Measurements from ENCODE around the gene TESK1.
A peak's percentile ranks its signal among the peaks of the same experiment; 100 is the strongest.
"Not testable (repeated sequence)": the region's sequence is repeated elsewhere in the genome, so short reads cannot be mapped to it uniquely, and the experiment has no call there.

The TESK1 gene

DNA sequence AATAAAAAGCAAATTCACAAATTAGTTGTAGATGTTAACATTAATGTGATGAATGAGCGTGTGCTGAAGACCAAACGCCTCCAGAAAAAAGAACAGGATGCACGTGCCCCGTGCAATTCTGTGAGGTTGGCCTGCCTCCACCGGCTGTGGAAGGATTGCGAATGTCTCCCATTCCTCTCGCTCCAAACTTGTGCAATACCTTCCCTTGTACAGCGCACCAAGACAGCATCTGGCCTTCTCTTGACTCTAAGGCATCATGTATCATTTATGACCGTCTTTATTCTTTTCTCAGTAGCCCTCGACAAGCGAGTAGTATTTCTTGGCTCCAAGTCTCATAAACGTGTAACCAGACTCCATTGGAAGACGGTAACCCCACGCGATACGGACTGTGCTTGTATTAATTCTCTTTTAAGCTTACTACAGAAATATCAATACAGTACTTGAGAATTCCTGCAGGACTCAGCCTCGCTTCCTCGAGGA lies 1.5 kb upstream of the TESK1 start:
- peak overlapping the region; percentile 94 for H3K4me3 Mint-ChIP-seq
- H3K27ac Mint-ChIP-seq, result peak overlapping the region; percentile 96
- no peaks in the 10 kb centered on the region for H3K27me3 Mint-ChIP-seq
- no peak for ATAC-seq
- peaks cover 11% of the 10 kb centered on the region for H3K36me3 Mint-ChIP-seq
- no peaks in the 10 kb centered on the region for H3K9me3 Mint-ChIP-seq
- H3K4me1 Mint-ChIP-seq, result peaks cover 48% of the 10 kb centered on the region

DNA sequence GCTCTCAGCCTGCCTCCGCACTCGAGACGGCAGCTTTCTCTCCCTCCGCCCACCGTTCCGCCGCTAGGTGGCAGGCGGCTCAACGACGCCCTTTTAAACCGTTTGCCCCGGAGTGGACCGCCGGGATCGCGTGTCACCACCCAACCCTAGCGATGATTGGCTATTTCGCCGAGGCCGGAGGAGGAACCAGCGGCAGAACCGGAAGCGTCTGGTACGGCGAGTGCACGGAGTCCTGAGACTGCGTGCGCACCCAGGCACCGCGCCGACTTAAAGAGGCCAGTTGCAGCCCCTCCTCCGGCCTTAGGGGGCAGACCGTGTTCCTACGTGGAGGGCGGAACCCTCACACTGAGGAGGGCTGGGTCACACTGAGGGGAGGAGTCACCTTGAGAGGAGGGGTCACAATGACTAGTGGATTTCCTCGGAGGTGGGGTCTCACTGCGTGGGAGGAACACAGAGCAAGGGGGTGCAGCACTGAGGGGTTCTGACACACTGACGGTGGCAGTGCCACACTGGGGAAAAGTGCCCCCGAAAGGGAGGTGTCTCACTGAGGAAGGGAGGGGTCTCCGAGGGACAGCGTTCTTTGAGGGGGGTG lies 980 bp upstream of the TESK1 start:
- Mint-ChIP-seq H3K9me3 (no peaks in the 10 kb centered on the region), H3K4me1 (peaks cover 48% of the 10 kb centered on the region), H3K27me3 (no peaks in the 10 kb centered on the region), H3K4me3 (peak overlapping the region; percentile 94), H3K36me3 (peaks cover 11% of the 10 kb centered on the region), H3K27ac (peak overlapping the region; percentile 96)
- peak; percentile 94 for ATAC-seq

DNA sequence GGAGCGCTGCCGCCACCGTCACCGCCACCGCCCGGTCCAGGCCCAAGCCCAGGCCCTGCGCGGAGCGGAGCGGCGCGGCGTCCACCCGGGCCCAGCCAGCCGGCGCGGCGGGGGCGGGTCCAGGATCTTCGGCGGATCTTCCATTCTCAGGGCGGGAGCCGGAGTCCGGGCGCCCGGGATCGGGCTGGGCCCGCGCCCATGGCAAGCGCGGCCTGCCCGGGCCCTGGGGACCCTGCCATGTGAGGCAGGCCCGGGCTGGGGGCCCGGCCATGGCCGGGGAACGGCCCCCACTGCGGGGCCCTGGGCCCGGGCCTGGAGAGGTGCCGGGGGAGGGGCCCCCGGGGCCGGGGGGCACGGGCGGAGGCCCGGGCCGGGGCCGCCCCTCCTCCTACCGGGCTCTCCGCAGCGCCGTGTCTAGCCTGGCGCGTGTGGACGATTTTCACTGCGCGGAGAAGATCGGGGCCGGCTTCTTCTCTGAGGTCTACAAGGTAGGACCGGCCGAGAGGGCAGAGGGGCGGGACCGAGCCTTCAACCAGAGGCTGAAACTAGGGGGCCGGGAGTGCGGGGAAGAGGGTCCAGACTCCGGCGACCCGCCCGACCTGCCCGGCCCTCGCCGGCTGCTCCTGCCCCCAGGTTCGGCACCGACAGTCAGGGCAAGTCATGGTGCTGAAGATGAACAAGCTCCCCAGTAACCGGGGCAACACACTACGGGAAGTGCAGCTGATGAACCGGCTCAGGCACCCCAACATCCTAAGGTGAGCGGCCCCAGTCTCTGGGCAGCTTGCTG lies 482 bp downstream of the TESK1 start:
- peak overlapping the region; percentile 58 for H3K27ac Mint-ChIP-seq
- peak; percentile 28 for ATAC-seq

DNA sequence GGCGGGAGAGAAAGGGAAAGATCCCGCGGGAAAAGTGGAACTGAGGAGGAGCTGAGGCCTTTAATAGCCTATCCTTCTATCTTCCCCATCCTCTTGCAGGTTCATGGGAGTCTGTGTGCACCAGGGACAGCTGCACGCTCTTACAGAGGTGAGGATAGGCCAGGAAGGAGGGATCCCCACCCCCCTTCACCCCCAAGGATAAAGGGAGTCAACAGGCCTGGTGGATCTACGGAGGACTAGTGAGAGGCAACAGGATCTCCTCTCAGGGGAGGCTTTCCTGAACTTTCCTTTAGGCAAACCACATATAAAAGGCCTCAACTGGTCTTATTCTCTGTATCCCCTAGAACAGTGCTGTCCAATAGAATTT lies 1.1 kb downstream of the TESK1 start:
- Mint-ChIP-seq H3K4me1 (peaks cover 42% of the 10 kb centered on the region), H3K27ac (peak overlapping the region; percentile 58)

More for the DNA sequence above, 482 bp downstream of the TESK1 start:
- no peaks in the 10 kb centered on the region for H3K27me3 Mint-ChIP-seq
- no peaks in the 10 kb centered on the region for H3K9me3 Mint-ChIP-seq
- peak overlapping the region; percentile 80 for H3K4me3 Mint-ChIP-seq
- H3K36me3 Mint-ChIP-seq, result peaks cover 11% of the 10 kb centered on the region
- H3K4me1 Mint-ChIP-seq, result peaks cover 41% of the 10 kb centered on the region

DNA sequence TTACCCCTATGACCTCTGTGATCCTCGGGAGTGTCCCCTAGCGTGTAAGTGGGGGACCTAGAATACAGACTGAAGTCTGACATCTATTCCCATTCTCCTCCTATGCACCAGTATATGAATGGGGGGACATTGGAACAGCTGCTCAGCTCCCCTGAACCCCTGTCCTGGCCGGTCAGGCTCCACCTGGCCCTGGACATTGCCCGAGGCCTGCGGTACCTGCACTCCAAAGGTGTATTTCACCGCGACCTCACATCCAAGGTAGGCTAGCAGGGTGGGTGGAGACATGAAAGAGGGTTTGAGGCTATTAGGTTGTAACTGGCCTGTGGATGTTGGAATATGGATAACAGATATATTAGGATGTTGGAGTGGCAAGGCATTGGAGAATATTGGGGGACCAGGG lies 1.7 kb downstream of the TESK1 start:
- no peak for ATAC-seq
- H3K27ac Mint-ChIP-seq, result peak overlapping the region; percentile 1
- H3K4me3 Mint-ChIP-seq, result peak overlapping the region; percentile 7
- H3K4me1 Mint-ChIP-seq, result peaks cover 48% of the 10 kb centered on the region
- no peaks in the 10 kb centered on the region for H3K9me3 Mint-ChIP-seq
- no peaks in the 10 kb centered on the region for H3K27me3 Mint-ChIP-seq
- peaks cover 16% of the 10 kb centered on the region for H3K36me3 Mint-ChIP-seq

More for the DNA sequence above, 1.1 kb downstream of the TESK1 start:
- no peak for ATAC-seq
- H3K36me3 Mint-ChIP-seq, result peaks cover 11% of the 10 kb centered on the region
- H3K9me3 Mint-ChIP-seq, result no peaks in the 10 kb centered on the region
- peak overlapping the region; percentile 80 for H3K4me3 Mint-ChIP-seq
- H3K27me3 Mint-ChIP-seq, result no peaks in the 10 kb centered on the region

DNA sequence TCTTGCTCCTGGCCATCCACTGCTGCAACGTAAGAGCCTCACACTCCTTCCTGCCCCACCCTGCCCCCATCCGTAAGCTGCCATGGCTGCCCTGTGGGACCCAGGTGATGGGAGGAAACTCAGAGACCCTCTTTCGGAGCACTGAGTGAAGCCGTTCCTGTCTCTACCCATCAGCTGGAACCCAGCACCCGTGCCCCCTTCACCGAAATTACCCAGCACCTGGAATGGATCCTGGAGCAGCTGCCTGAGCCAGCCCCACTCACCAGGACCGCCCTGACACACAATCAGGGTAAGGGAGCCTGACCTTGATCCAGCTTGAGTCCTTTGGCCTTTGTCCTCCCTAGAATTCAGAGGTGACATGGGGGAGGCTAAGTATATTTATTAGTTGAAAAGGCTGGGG lies 3.2 kb downstream of the TESK1 start:
- Mint-ChIP-seq H3K4me1 (peaks cover 49% of the 10 kb centered on the region), H3K36me3 (peaks cover 21% of the 10 kb centered on the region), H3K27me3 (no peaks in the 10 kb centered on the region), H3K27ac (no peak overlapping the region), H3K4me3 (no peak overlapping the region), H3K9me3 (no peaks in the 10 kb centered on the region)
- no peak for ATAC-seq

DNA sequence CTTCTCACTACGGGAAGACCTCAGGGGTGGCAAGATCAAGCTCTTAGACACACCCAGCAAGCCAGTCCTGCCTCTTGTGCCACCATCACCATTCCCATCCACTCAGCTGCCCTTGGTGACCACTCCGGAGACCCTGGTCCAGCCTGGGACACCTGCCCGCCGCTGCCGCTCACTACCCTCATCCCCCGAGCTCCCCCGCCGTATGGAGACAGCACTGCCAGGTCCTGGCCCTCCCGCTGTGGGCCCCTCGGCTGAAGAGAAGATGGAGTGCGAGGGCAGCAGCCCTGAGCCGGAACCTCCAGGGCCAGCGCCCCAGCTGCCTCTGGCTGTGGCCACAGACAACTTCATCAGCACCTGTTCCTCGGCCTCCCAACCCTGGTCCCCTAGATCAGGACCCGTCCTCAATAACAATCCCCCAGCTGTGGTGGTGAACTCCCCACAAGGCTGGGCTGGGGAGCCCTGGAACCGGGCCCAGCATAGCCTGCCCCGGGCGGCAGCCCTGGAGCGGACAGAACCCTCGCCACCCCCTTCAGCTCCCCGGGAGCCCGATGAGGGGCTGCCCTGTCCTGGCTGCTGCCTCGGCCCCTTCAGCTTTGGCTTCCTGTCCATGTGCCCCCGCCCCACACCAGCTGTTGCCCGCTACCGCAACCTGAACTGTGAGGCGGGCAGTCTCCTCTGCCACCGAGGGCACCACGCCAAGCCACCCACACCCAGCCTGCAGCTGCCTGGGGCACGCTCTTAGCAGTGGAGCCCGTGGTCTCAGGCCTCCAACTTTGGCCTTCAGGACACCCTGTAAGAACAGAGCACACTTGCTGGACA lies 4.1 kb downstream of the TESK1 start:
- peaks cover 49% of the 10 kb centered on the region for H3K4me1 Mint-ChIP-seq
- no peak for ATAC-seq
- H3K4me3 Mint-ChIP-seq, result no peak overlapping the region
- H3K27ac Mint-ChIP-seq, result no peak overlapping the region
- H3K36me3 Mint-ChIP-seq, result peaks cover 30% of the 10 kb centered on the region
- H3K27me3 Mint-ChIP-seq, result no peaks in the 10 kb centered on the region
- no peaks in the 10 kb centered on the region for H3K9me3 Mint-ChIP-seq

DNA sequence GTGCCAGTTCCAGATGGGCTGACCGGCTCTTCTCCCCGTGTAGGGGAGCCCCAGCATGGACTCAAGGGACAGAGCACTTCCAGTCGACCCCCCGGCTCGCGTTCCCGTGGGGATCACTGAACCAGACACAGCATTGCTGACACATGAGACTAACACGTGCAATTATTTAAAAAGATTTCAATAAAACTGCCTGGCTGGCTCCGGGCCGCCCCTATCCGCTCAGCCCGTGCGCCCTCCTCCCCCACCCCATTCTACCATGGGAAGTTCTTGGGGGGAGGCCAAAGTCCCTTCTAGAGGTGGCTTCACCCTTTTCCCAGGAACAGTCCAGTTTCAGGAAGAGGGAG lies 4.7 kb downstream of the TESK1 start:
- peaks cover 49% of the 10 kb centered on the region for H3K4me1 Mint-ChIP-seq
- H3K36me3 Mint-ChIP-seq, result peaks cover 36% of the 10 kb centered on the region
- no peak overlapping the region for H3K4me3 Mint-ChIP-seq
- H3K27ac Mint-ChIP-seq, result no peak overlapping the region
- ATAC-seq, result no peak
- H3K27me3 Mint-ChIP-seq, result no peaks in the 10 kb centered on the region
- no peaks in the 10 kb centered on the region for H3K9me3 Mint-ChIP-seq

DNA sequence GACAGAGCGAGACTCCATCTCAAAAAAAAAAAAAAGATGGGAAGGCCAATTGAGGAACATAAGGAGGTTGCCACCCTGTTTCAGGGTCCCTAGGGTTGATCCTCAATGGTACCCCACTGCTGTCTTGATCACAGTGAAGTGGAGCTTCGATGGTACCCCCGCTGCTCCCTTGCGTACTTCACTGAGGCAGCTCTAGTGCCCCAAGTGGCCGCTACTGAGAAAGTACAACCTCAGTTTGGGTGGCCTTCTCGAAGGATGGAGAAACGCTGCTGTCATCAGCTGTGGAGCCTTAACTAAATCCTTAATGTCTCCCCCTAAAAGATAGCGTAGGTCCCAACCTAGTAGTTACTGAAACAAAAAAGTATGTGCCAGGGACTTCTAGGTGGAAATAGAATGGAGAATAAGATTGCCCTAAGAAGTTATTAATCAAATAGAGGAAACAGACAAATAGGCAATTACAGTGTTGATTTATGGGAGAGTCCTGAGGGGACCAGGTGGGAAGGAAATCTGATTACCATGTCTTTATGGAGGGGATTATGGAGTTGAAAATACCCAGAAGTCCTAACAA lies 6.3 kb downstream of the TESK1 start:
- peaks cover 55% of the 10 kb centered on the region for H3K4me1 Mint-ChIP-seq
- peak; percentile 78 for ATAC-seq
- H3K27ac Mint-ChIP-seq, result no peak overlapping the region
- peaks cover 48% of the 10 kb centered on the region for H3K36me3 Mint-ChIP-seq
- no peaks in the 10 kb centered on the region for H3K27me3 Mint-ChIP-seq
- no peak overlapping the region for H3K4me3 Mint-ChIP-seq
- no peaks in the 10 kb centered on the region for H3K9me3 Mint-ChIP-seq

DNA sequence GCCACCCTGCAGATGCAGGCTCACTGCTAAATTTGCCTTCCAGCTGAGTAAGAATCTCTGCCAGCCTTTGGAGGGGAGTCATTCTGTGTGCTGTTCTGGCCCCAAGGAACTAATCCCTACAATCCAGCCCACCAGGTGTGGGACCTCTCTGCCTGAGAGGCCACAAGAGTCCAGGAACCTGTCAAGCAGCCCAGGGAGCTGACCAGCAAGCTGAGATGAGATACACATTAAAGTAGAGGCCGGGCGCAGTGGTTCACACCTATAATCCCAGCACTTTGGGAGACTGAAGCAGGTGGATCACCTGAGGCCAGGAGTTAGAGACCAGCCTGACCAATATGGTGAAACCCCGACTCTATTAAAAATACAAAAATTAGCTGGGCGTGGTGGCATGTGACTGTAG lies 7.0 kb downstream of the TESK1 start:
- H3K27ac Mint-ChIP-seq, H3K27me3 Mint-ChIP-seq, H3K4me3 Mint-ChIP-seq, H3K9me3 Mint-ChIP-seq, ATAC-seq: not testable (repeated sequence)
- Mint-ChIP-seq H3K4me1 (peaks cover 57% of the 10 kb centered on the region), H3K36me3 (peaks cover 48% of the 10 kb centered on the region)

DNA sequence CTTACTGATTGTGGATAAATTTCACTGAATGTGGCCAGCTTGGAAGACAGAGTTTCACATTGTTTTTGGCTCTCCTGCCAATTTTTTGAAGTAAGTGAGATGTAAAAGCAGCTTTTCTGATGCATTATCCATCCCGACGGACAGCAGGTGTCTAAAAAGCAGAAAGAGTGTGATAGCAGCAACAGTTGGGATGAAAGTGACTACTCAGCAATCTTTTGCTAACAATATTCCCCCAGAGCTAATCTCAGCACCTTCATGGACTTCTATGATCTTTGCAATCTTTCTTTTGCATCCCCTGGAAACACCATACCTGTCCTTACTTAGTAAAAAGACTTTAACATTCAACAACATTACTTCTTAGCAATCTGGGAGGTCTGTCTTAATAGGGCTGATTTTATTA lies 7.8 kb downstream of the TESK1 start:
- Mint-ChIP-seq H3K4me1 (peaks cover 57% of the 10 kb centered on the region), H3K27ac (peak overlapping the region; percentile 4), H3K27me3 (no peaks in the 10 kb centered on the region), H3K36me3 (peaks cover 44% of the 10 kb centered on the region), H3K9me3 (no peaks in the 10 kb centered on the region), H3K4me3 (no peak overlapping the region)
- ATAC-seq, result no peak

DNA sequence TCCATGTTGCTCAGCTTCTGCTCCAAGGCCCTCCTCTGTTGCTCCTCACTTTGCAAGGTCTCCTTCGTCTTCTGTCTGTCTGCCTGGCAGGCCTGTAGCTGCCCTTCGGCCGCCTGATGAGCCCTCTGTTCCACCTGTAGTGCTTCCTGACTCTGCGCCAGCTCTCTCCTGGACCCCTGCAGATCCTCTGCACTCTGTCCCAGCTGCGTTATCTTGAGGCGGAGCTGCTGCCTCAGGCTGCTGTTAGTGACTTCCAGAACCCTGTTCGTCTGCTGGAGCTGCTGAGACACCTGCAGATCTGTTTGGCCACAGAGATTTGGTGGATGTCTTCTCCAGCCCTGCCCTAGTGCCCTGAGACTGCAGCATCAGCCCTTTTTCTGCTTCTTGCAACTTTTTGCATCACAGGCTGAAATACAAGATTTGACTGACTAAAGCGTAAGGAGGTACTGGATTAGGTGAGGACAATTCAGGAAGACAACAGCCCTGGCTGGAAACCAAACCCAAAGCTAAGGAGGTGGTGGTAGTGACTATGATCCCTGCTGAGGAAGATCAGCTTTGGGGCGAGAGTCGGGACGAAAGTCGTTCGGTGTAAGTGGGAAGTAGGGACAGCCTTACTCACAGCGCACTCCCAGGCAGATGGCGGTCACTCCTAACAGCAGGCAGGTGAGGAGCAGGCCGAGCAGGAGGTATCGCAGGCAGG lies 11.1 kb downstream of the TESK1 start:
- Mint-ChIP-seq H3K36me3 (peaks cover 37% of the 10 kb centered on the region), H3K4me3 (peak overlapping the region; percentile 80), H3K4me1 (peaks cover 87% of the 10 kb centered on the region), H3K27me3 (no peaks in the 10 kb centered on the region), H3K9me3 (no peaks in the 10 kb centered on the region), H3K27ac (peak overlapping the region; percentile 95)
- ATAC-seq, result no peak

DNA sequence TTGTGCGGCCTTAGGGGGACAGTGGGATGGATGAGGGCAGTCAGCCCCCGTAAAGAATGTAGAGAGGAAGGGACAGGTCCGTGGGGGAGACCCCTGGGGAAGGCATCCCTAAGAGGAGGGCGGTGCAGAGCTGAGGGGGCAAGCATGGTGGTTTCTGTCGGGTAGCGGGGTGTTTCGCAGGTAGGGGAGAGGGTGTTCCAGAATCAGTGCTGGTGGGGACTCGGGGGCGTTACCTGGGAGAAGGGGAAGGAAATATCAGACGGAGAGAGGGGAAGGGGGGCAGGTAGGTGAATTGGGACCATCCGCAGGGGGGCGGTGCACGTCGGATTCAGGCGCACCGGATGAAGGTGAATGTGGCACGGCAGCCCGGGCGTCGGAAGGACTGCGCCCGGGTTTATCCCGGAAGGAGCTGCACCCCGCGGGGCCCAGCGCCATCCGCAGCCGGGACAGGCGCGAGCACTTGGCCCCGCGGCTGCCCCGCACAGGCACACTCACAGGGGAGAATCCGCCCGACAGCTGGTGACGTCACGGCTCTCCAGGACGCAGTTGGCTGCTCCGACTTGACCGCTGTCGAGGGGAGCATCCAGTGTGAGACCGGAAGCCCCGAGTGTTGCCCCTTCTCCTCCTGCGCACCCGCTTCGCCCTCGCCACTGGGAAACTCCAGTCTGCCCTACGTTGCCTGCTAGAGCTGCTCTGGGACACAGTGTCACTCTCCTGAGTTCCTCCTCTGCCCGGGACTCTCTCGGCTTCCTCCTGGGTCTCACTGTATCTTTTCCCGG lies 11.8 kb downstream of the TESK1 start:
- H3K4me3 Mint-ChIP-seq, result peak overlapping the region; percentile 80
- H3K27me3 Mint-ChIP-seq, result no peaks in the 10 kb centered on the region
- peak overlapping the region; percentile 95 for H3K27ac Mint-ChIP-seq
- peaks cover 31% of the 10 kb centered on the region for H3K36me3 Mint-ChIP-seq
- no peaks in the 10 kb centered on the region for H3K9me3 Mint-ChIP-seq
- ATAC-seq, result peak; percentile 5
- peaks cover 87% of the 10 kb centered on the region for H3K4me1 Mint-ChIP-seq

DNA sequence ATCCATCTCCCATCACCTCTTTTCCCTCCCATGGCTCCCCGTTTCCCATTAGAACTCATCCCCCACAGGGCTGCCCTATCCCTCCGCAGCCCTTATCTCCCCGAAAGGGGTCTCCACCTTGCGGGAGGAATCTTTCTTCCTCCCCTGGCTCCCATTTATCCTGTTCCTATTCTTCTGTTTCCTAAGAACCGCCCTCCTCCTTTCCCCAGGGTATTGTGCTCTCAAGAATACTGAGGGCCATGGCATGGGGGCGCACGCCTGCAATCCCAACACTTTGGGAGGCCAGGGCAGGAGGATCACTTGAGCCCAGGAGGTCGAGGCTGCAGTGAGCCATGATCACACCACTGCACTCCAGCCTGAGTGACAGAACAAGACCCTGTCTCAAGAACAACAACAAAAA lies 12.5 kb downstream of the TESK1 start:
- Mint-ChIP-seq H3K9me3 (no peaks in the 10 kb centered on the region), H3K27me3 (no peaks in the 10 kb centered on the region), H3K4me3 (peak overlapping the region; percentile 80), H3K27ac (peak overlapping the region; percentile 95), H3K36me3 (peaks cover 29% of the 10 kb centered on the region), H3K4me1 (peaks cover 93% of the 10 kb centered on the region)
- ATAC-seq, result no peak
